Activated naive CD8-positive, alpha-beta T cell treated with anti-CD3 and anti-CD28 coated beads, Interleukin-2, amount 50 U/mL, for 16 hours (primary cell): Measurements from ENCODE around the gene GYG2.
"Not testable (repeated sequence)": the region's sequence is repeated elsewhere in the genome, so short reads cannot be mapped to it uniquely, and the experiment has no call there.

Source experiments
- DNase-seq: peaks from one replicate; pipeline ENCODE4 v3.0.0-alpha.2; 2020; ENCODE audit warnings: low read depth, low spot score

The GYG2 gene

DNA sequence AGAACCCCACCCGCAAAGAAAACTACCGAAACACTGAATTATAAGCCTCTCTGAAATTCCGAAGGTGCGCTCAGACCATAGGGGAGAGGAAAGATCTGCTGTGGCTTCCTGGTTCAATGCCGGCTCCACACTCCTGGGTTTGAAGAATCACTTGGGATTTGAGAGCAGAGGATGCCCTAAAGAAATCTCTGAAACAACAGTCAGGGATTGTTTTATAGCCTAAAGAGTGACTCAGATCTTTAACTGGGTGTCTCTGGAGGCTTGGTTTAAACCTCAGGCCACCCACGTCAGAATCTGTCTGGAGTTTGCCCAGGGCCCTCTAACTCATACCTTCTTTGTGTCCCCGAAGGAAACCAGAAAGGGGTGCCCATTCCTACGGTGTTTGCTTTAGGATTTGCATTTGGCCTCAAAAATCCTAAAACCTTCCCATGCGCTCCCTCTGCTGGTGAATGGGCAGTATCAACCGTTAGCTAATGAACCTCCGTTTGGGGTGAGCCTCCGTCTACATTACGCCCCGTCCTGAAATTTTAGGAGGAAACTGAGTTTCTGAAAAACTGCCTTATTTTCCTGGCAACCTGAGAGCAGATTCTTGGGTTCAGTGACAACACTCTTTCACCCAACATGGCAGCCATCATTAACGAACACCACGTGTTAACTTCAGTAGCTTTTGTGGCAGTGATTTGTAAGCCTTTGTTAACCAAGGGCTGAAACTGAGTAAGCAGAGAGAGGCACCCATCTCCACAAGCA is 16.4 kb upstream of the GYG2 start:
- not testable (repeated sequence) for DNase-seq

DNA sequence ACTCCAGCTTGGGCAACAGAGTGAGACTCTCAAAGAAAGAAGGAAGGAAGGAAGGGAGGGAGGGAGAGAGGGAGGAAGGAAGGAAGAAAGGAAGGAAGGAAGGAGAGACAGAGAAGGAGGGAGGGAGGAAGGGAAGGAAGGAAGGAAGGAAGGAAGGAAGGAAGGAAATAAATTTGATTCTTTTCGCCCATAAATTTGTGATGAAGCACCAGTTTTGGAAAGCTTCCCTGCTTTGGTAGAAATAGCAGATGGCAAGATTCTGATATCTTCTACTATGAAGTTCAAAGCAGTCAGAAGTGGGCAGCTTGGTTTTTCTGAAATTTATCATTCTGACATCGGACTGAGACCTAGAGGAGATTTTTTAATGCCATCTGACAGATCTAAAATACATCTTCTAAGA is 11.7 kb upstream of the GYG2 start:
- DNase-seq = no peak

DNA sequence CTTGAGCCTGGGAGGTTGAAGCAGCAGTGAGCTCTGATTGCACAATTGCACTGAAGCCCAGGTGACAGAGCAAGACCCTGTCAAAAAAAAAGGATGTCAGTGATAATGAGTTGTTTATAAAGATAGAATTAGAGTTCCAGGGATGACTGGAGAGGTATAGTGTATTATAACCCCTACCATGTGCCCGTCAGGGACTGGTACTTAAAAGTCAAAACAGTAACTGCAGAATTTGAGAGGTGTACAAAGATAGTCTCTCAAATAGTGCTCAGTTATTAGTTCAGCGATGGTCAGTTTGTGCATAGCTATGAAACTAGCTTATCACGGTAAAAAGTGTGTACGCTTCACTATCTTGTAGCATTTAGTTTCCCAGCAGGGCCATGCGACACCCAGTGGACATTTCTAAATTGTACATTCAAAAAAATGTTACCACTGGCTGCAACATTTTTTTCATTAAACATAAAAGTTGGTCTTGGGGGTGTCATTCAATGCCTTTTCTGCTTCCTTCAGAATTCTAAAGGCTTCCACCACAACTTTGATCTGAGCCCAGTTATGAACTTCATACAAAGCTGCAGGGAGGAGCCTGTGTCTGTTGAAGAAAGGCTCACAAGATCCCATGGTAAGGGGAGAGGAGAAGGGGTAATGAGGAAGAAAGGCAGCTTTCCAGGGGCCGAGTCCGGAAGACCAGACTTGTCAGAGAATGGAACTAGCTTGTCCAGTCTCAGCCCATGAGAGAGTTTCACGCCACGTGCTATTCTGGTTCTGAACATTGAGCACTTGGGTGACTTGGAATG is 9.2 kb upstream of the GYG2 start:
- no peak for DNase-seq

DNA sequence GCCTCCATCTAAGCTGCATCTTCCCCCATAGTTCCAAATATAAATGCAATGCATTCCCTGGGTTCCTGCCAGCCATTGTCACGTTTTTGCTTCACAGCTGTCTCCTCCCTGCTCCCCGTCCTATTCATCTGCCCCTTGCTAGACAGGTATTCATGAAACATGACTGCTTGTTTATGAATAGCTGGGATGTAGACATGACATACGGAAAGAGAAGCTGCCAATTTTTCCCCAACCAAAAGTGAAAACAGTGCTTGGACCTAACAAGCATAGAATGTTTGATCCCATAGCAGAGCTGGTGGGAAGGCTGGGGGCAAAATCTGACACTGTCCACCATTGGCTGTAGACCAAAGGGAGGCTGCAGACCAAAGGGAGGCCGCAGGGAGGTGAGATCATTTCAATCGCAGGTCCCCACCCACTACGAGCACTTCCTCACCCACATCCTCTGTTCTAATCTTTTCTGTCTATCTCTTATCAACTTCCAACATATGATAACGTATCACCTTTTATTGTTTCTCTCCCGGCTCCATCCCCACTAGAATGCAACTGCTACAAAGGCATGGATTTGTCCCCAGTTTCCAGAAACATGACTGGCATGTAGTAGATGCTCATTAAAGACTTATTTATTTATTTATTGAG is 8.5 kb upstream of the GYG2 start:
- DNase-seq = no peak

DNA sequence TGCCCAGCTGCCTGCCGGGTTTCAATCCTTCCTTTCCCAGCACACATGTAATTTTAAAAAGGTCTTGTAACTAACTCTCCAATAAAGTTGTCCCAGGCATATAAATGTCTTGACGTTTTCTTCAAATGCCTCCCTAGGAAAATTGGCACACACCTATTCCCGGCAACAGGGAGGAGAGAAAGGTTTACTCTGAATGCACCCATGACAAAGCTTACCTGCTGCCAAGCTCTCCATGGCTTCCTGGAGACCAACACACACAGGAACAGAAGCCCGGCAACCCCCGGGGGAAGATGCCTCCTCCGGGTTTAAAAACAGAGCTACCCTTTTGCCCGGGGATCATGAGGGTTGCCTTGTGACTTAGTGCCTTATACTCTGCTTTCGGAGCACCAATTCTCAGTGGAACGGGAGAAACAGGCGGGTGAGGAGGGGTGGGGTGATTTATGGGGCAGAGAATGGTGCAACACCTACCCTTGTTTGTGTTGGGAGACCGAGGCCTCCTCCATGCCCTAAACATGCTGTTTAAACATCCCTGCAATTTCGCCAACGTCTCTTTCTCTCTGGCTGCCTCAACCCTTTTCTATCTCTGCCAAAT is 4.8 kb upstream of the GYG2 start:
- DNase-seq = no peak

DNA sequence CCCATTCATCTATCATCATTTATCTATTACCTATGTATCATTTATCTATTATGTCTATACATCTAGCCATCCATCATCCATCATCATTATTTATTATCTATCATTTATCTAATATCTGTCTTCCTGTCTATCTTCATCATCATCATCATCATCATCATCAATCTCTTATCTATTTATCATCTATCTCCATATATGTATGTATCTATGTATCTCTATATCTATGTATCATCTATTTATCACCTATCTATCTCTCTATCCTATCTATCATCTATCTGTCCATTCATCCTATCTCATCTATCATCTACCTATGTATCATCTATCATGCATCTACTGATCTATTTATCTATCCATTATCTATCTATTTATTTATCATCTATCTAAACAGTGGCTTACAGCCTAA is 3.8 kb upstream of the GYG2 start:
- no peak for DNase-seq

DNA sequence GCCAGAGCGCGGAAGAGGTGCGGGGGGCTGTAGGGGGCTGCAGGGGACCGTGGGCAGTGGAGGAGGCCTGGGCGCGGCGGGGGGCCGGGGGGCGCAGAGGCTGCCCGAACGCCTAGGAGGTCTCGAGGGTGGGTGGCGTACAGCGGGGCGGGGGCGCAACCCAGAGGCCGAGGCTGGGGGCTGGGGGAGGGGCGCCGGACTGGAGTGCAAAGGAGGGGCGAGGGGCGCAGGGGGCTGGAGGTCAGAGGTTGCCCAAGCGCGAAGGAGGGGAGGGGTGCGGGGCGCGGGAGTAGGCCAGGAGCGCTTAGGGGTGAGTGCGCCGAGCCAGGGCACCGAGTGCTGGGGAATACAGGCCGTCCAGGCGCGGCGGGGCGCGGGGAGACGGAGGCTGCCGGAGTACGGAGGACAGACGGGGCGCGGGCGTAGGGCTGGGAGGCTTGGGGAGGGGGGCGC is 255 bp downstream of the GYG2 start:
- DNase-seq = no peak

DNA sequence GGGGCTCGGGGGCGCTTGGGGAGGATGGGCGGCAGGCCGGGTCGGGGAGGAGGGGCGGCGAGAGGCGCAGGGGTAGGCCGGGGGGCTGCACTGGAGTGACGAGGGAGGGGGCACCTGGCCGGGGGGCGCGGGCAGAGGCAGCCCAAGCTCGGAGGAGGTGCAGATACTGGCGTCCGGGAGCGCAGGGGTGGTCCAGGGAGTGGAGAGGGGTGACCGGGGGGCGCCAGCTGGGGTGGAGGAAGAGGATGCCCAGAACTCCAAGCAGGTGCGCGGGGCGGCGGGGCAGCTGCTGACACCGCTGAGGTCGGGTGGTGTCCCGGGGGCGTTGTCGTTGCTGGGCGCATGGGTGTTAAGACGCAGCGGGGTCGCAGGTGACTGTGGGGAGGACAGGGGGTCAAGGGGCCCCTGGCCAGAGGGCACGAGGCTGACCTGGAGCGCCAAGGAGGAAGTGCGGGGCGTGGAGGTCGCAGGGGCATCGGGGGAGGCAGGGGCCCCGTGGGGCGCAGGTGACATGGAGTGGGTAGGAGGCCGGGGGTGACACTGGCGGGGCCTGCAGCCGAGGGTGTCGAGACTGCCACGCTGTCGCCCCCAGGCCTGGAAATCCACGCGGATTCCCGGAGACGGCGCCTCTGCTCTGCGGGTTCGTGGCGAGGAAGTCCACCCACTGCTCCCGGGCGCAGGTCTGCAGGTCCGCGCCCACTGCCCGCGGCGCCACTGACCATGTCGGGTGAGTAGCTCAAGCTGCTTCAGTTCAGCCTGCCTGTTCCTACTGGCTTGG is 928 bp downstream of the GYG2 start:
- DNase-seq = no peak

DNA sequence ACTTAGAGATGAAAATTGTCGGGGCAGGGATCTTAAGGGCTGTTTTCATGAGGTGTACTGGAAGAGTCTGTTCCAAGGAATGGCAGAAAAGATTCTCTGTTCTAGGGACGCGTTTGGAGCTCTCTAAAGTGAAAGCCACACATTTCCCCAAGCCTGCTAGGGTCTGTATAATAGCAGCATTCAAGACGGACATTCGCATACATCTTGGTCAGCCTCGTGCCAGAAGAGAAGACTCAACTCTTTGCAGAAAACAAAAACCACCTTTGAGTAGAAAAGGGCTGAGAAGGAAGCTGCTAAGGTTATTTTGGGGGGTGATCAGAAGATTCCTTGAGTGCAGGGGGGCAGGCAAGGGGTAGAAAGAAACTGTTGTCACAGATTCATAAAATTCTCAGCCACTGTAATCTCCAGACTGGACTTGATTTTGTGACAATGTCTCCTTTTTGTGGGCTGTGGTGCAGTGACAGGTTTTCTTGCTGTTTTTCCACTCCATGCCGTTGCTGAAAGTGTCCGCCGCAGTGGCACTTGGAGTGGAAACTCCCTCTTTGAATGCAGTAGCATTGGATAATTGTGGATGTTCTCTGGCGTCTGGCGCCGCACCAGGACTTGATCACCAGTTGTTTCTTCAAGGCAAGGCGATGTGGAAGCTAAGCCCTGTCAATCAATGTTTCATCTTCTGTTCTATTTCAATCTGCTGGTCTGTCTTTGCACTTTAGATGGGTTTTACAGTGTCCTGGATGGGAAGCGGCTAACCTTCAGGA is 2.9 kb downstream of the GYG2 start:
- DNase-seq = no peak

DNA sequence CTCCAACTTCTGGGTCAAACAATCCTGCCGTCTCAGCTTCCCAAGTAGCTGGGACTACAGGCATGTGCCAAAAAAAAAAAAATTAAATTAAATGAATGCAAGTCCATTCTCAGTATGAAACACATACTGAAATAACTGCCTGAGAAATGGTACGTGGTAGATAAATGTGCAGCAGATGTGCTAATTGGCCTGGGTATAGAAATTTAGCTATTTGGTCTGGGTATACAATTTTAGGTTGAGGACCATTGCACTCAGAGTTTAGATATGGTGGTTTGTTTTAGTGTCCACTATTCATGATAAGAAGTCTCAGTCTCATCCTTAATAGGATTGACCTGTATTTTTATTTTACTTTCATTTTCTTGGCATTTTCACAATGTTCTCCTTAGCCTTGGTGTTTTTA is 9.2 kb downstream of the GYG2 start:
- DNase-seq = no peak

DNA sequence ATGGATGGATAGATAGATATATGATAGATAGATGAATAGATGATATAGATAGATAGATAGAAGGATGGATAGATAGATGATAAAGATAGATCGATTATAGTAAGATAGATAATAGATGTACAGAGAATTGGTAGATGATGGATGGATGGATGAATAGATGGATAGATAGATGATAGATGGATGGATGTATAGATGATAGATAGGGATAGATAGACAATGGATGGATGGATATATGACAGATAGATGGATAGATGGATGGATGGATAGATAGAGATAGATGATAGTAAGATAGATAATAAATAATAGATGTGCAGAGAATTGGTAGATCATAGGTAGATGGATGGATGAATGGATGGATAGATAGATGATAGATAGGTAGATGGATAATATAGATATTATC is 12.2 kb downstream of the GYG2 start:
- no peak for DNase-seq

DNA sequence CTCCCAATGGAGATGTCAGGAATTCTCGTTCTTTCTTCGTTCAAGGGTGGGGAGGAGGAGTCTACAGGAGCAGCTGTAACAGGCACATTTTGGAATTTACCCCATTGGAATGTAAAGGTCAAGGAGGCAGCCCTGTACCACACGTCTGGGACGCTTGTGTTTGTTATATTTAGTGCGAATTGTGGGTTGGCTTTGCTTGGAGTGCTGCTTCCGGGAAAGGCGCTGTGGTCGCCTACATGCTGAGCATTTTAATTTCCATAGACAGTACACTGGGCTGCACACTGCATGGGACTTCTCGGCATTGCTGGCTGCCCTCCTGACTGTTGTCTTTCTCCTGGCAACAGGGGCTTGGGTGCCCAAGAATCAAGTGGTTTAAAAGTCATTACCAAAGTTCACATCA is 12.8 kb downstream of the GYG2 start:
- no peak for DNase-seq

DNA sequence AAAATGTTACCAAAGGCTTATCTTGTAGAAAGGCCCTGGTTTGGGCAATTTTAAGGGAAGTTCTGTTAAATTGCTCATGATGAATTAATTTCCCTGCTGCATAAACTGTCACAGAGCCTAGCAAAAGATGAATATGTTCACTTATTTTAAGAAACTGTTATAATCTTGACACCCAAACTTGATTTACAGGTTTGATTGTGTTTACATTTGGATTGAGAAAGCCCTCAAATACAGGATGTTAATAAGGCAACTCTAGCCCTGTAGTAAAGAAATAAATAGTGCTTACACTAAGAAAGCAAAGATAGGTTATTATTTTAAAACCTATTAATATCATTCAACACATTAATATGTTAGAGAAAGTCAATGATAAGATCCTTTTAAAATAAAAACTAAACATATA is 18.3 kb downstream of the GYG2 start:
- no peak for DNase-seq

DNA sequence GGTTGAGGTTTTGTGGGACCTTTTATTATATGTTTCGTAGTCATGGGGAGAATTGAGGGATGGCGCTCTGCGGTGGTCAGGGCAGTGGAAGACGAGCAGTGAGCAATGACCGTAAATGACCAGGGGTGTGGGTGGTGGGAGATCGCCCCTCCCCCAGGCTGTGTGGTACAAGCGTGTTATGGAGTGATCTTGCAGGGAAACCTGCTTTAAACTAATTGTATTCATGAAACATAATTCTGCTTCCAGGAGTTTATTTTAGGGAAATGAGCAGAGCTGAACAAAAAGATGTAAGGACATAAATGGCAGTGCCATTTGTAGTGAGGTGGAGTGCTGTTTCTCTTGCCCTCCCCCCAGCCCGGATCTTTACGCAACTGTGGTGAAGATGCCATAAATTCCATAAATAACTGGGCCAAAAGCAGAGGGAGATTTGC is 20.2 kb downstream of the GYG2 start:
- no peak for DNase-seq

DNA sequence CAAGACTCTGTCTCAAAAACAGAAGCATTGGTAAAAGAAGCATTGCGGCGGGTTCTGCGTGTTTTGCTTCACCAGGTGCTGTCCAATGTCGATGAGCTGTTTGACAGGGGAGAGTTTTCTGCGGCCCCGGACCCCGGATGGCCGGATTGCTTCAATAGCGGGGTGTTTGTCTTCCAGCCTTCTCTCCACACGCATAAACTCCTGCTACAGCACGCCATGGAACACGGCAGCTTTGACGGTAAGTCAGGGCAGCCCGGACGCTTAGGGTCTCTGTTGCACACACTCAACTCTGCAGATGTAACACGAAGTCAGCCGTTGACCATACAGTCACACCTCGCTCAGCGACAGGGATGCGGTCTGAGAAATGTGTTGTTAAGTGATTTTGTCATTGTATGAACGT is 26.2 kb downstream of the GYG2 start:
- DNase-seq = no peak

DNA sequence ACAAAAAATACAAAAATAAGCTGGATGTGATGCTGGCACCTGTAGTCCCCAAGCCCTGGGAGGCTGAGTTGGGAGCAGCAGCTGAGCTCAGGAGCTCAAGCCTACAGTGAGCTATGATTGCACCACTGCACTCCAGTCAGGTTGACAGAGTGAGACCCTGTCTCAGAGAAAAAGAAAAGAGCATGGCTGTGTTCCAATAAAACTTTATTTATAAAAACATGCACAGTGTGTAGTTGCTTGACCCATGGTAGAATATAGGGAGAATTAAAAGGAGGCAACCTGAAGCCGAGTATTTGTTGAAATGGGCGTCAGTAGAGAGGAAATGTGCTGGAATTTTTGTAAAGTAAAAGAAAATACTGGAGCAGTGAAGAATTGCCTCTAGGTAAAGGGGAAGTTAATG is 27.0 kb downstream of the GYG2 start:
- DNase-seq = no peak

DNA sequence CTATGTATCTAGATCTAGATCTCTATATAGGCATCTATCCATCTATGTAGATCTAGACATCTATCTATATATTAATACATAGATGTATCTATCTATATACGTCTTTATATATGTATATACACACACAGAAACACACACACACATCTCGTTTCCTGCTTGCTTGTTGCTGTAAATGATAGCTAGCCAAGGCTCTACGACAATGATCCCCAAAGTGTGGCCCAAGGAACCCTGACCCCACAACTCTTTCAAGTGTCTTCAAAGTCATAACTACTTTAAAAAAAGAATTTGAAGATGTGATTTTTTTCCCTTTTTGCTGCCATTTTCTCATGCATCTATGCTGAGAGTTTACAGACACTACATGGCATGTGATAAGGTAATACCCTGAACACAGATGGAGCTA is 28.8 kb downstream of the GYG2 start:
- no peak for DNase-seq

DNA sequence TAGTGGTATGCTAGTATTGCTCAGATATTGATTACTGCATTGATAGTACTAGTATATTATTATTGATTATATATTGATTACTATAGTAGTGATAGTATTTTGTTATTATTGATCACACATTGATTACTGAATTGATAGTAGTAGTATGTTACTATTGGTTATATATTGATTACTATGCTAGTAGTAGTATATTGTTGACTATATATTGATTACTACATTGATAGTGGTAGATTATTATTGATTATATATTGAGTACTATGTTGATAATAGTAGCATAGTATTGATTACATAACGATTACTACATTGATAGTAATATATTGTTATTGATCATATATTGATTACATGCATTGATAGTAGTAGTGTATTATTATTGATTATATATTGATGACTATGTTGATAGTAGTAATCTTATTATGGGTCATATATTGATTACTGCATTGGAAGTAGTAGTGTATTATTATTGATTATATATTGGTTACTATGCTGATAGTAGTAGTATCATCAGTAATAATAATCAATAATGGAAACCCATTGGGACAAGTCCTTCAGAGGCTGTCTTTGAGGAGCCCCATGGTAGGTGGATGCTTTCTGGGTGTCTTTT is 30.6 kb downstream of the GYG2 start:
- no peak for DNase-seq

DNA sequence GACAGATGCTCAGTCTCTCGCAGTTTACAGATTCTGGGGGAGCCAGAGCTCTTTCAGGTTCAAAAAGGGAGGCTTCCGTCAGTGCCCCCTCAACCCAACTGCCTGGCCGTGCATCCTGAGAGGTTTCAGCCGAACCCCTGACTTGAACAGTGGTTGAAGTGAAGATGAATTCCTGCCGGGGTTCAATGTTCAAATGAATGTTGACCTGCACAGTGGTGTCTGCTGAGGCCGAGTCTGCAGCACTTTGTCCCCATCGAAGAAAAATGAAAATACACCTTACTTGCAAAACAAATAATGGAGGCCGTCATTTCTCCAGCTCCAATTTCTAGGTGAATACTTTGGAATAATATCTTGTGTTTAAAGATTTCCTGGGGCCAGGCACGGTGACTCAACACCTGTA is 33.7 kb downstream of the GYG2 start:
- no peak for DNase-seq

DNA sequence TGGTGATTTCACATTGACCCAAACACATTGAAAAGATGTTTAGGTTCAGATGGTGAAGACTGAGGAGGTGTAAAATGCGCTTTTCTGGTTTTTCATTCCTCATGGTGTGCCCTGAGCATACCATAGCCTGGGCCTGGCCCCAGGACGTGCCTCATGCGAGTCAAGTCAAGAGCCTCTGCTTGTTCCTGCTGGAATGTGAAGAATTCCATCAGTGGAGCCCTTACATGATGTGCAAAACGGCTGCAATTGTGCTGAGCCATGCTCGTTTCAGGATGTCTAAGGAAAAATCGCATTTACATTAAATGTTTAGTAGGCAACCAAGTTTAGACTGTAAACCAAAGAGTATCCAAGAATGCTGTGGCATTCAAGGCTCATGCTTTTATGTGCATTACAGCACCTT is 34.9 kb downstream of the GYG2 start:
- DNase-seq = no peak
